Measurements from ENCODE around the gene ISY1. TPM values are rescaled to one million over a fixed set of nuclear protein-coding genes. Genes with fewer than 3 reads are reported as not detected.
A peak's percentile ranks its signal among the peaks of the same experiment; 100 is the strongest.
"Not testable (repeated sequence)": the region's sequence is repeated elsewhere in the genome, so short reads cannot be mapped to it uniquely, and the experiment has no call there.

The ISY1 gene
- total and polyA plus RNA-seq, 4 donors: 23.8 to 30.3 (median 26.2) TPM

DNA sequence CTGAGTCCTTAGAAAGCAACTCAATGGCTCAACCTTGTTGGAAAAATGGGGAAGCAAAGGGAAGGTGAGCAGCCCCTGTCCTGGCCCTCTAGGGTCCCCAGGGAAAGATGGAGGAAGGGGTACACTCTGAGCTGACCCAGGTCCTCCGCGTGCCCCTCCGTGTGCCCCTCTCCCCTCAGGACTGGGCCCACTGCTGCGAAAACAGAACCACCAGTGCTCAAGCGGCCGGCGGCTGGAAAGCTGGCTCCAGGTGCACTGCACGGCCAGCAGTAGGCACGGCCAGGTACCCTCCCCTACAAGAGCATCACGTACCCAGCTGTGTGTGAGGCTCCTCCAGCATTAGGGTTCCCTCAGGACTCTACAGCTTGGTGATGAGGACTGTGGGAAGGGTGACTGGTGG lies 65.6 kb downstream of the ISY1 start:
- no peaks in the 10 kb centered on the region for H3K4me1 ChIP-seq (ENCODE audit: control insufficient read depth in 1 of 2, insufficient read depth in 2 of 2, low read length in 2 of 2)
- no peaks in the 10 kb centered on the region for H3K9me3 ChIP-seq (ENCODE audit: control insufficient read depth, low read length)
- DNase-seq: no peak
- H3K4me3 ChIP-seq (ENCODE audit: low read length in 2 of 2): no peak overlapping the region
- intact Hi-C loops (cut with DNase I): loop anchor here in 1 of 2 donors (10.0 kb wide), 1 partner anchor 120 kb away; no protein-coding TSS in a partner anchor
- no peaks in the 10 kb centered on the region for H3K27me3 ChIP-seq (ENCODE audit: control insufficient read depth in 1 of 2, insufficient read depth in 2 of 2, low read length in 1 of 2)
- 95 to 98% methylated on average over 10 of the region's 10 CpGs for WGBS, 2 donors
- H3K36me3 ChIP-seq (ENCODE audit: control insufficient read depth in 1 of 2, insufficient read depth in 2 of 2, low read length in 1 of 2): peaks cover 0 to 2% of the 10 kb centered on the region in 2 donors
- H3K27ac ChIP-seq (ENCODE audit: low read depth in 1 of 2, low read length in 2 of 2): no peak overlapping the region
- no peak for ATAC-seq (ENCODE audit: low FRiP score)

DNA sequence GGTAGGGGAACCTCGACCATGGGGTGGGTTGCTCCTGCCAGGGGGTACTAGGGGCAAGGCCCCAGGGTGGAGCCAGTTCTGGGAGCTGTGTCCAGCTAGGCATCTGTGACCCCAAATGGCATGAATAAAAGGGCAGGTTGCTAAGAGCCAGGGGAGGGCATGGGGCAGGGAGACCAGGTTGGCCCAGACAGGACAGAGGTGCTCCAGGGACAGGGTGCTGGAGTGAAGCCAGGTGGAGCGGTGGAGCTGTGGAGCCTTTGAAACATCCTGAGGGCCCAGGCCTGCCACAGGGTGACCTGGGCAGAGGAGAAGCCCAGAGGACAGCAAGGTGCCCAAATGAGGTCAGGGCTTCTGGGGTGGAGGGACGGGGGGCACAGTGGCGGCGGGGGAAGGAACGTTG lies 72.6 kb downstream of the ISY1 start:
- H3K36me3 ChIP-seq (ENCODE audit: control insufficient read depth in 1 of 2, insufficient read depth in 2 of 2, low read length in 1 of 2); H3K4me3 ChIP-seq (ENCODE audit: low read length in 2 of 2); ATAC-seq (ENCODE audit: low FRiP score); H3K4me1 ChIP-seq (ENCODE audit: control insufficient read depth in 1 of 2, insufficient read depth in 2 of 2, low read length in 2 of 2); H3K9me3 ChIP-seq (ENCODE audit: control insufficient read depth, low read length); H3K27me3 ChIP-seq (ENCODE audit: control insufficient read depth in 1 of 2, insufficient read depth in 2 of 2, low read length in 1 of 2); DNase-seq; H3K27ac ChIP-seq (ENCODE audit: low read depth in 1 of 2, low read length in 2 of 2): not testable (repeated sequence)
- intact Hi-C loops (cut with DNase I): loop anchor here in 1 of 2 donors (5.0 kb wide), 1 partner anchor 36 kb away; no protein-coding TSS in a partner anchor
- WGBS, 2 donors: no CpG with 5 or more reads among the region's 6 CpGs

DNA sequence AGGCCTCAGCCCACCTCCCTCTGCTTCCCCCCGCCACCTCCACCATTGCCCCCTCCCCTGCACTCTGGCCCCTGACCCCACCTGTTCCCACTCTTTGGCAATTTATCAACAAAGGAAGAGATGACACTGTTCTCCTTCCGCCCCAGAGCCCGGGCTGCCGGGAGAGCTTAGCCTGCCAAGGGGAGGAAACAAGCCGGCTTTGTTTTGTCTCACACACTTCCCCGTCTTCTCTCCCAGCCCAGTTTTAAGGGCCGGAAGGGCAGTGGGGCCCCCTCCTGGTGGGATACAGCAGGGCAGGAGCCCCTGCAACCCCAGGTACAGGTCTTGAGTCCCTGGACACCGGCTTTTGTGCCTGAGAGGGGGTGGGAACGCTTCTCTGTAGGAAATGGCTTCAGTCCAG lies 73.0 kb downstream of the ISY1 start:
- intact Hi-C loops (cut with DNase I): loop anchor here (2.0 to 5.0 kb wide), 2 partner anchors 33 to 36 kb away; no protein-coding TSS in a partner anchor

DNA sequence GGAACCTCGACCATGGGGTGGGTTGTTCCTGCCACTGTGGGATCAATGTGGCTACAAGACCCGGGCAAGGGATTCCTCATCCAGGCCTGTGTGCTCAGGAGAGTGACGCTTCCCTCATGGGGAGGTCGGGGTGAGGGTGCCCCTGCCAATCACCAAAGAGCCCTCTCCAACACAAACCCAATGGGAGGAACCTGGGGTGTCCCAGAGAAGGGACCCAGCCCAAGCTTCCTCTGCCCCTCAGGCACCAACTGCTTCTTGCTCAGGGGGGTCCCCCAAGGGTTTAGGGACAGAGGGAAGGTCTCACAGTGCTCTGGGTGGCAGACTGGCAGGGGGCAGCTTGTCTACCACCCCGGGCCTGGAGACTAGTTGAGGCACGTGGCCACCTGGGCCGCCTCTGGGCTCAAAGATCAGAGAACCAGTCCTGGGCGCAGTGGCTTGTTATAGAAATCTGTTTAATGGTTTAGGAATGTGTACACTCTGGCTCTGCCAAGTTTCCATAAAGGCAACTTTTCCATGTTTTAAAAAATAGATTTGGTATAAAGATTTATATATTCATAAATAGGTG lies 73.6 kb downstream of the ISY1 start:
- Histone ChIP-seq H3K27me3 (ENCODE audit: control insufficient read depth in 1 of 2, insufficient read depth in 2 of 2, low read length in 1 of 2) (no peaks in the 10 kb centered on the region), H3K9me3 (ENCODE audit: control insufficient read depth, low read length) (no peaks in the 10 kb centered on the region), H3K36me3 (ENCODE audit: control insufficient read depth in 1 of 2, insufficient read depth in 2 of 2, low read length in 1 of 2) (no peaks in the 10 kb centered on the region), H3K4me1 (ENCODE audit: control insufficient read depth in 1 of 2, insufficient read depth in 2 of 2, low read length in 2 of 2) (peaks cover 0 to 3% of the 10 kb centered on the region in 2 donors), H3K27ac (ENCODE audit: low read depth in 1 of 2, low read length in 2 of 2) (peak overlapping the region; percentile 15 to 99), H3K4me3 (ENCODE audit: low read length in 2 of 2) (no peak overlapping the region)
- ATAC-seq (ENCODE audit: low FRiP score): peak; percentile 83
- DNase-seq: peak; percentile 79 to 86
- intact Hi-C loops (cut with DNase I): loop anchor here (2.0 to 5.0 kb wide), 2 partner anchors 32 to 35 kb away; no protein-coding TSS in a partner anchor
- WGBS, 2 donors: 26 to 27% methylated on average over 8 of the region's 8 CpGs

More for the DNA sequence above, 73.0 kb downstream of the ISY1 start:
- not testable (repeated sequence) for H3K27me3 ChIP-seq (ENCODE audit: control insufficient read depth in 1 of 2, insufficient read depth in 2 of 2, low read length in 1 of 2); H3K9me3 ChIP-seq (ENCODE audit: control insufficient read depth, low read length); H3K4me3 ChIP-seq (ENCODE audit: low read length in 2 of 2); H3K27ac ChIP-seq (ENCODE audit: low read depth in 1 of 2, low read length in 2 of 2); H3K4me1 ChIP-seq (ENCODE audit: control insufficient read depth in 1 of 2, insufficient read depth in 2 of 2, low read length in 2 of 2); H3K36me3 ChIP-seq (ENCODE audit: control insufficient read depth in 1 of 2, insufficient read depth in 2 of 2, low read length in 1 of 2)
- ATAC-seq (ENCODE audit: low FRiP score): peak; percentile 91
- peak in 1 of 2 donors; percentile 58 for DNase-seq
- 0% methylated on average over 1 to 7 of the region's 9 CpGs for WGBS, 2 donors

DNA sequence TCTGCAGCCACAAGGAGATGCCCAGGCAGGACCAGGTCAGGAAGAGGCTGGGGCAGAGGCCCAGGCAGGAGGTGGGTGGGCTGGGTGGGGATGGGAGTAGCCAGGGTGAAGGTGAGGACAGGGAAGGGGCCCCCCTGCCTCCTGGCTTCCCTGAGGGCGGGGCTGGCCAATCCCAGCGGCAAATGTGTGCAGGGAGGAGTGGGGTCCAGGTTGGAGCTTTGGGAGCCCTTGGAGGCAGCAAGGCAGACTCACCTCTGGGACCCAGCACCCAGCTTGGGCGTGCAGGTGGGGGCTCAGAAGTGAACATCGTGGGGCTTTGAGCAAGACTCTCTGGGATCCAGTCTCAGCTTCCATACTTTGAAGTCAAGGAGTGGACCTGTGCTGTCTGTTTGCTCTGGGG lies 75.0 kb downstream of the ISY1 start:
- ATAC-seq (ENCODE audit: low FRiP score) (no peak), DNase-seq (peak in 1 of 2 donors; percentile 33)
- H3K9me3 ChIP-seq (ENCODE audit: control insufficient read depth, low read length): no peaks in the 10 kb centered on the region
- H3K4me3 ChIP-seq (ENCODE audit: low read length in 2 of 2): no peak overlapping the region
- no peak overlapping the region for H3K27ac ChIP-seq (ENCODE audit: low read depth in 1 of 2, low read length in 2 of 2)
- intact Hi-C loops (cut with DNase I): loop anchor here (2.0 to 5.0 kb wide), 2 partner anchors 31 to 34 kb away; no protein-coding TSS in a partner anchor
- 98% methylated on average over 4 of the region's 4 CpGs for WGBS, 2 donors
- no peaks in the 10 kb centered on the region for H3K27me3 ChIP-seq (ENCODE audit: control insufficient read depth in 1 of 2, insufficient read depth in 2 of 2, low read length in 1 of 2)
- H3K4me1 ChIP-seq (ENCODE audit: control insufficient read depth in 1 of 2, insufficient read depth in 2 of 2, low read length in 2 of 2): peaks cover 0 to 3% of the 10 kb centered on the region in 2 donors
- no peaks in the 10 kb centered on the region for H3K36me3 ChIP-seq (ENCODE audit: control insufficient read depth in 1 of 2, insufficient read depth in 2 of 2, low read length in 1 of 2)

DNA sequence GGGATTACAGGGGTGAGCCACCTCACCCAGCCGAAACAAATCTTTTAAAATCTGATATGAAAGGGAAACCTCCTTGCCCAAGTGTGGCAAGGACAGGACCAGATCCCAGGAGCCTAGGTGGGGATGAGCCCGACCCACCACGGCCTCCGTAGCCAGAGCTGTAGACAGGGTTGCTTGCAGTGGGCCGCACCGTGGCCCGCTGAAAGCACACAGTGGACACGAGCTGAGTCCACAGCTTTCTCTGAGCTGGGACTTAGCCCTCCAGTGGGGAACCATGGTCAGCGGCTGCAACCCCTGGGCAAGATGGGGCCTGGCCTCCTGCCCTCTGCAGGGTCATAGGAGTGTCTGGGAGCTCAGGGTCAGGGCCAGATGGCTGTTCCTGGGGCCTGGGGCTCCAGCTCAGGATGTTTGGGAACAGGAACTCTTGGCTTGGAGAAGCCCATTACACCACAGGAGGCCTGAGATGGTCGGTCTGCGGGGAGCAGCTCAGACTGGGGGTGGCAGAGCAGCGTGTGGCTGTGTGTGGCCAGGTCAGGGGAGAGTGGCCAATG lies 75.6 kb downstream of the ISY1 start:
- Histone ChIP-seq H3K36me3 (ENCODE audit: control insufficient read depth in 1 of 2, insufficient read depth in 2 of 2, low read length in 1 of 2) (no peaks in the 10 kb centered on the region), H3K27me3 (ENCODE audit: control insufficient read depth in 1 of 2, insufficient read depth in 2 of 2, low read length in 1 of 2) (no peaks in the 10 kb centered on the region), H3K4me3 (ENCODE audit: low read length in 2 of 2) (no peak overlapping the region), H3K27ac (ENCODE audit: low read depth in 1 of 2, low read length in 2 of 2) (no peak overlapping the region), H3K9me3 (ENCODE audit: control insufficient read depth, low read length) (no peaks in the 10 kb centered on the region), H3K4me1 (ENCODE audit: control insufficient read depth in 1 of 2, insufficient read depth in 2 of 2, low read length in 2 of 2) (peaks cover 0 to 3% of the 10 kb centered on the region in 2 donors)
- WGBS, 2 donors: 93 to 94% methylated on average over 12 of the region's 12 CpGs
- DNase-seq (peak in 1 of 2 donors; percentile 17), ATAC-seq (ENCODE audit: low FRiP score) (no peak)
- intact Hi-C loops (cut with DNase I): loop anchor here in 1 of 2 donors (5.0 kb wide), 1 partner anchor 33 kb away; no protein-coding TSS in a partner anchor

DNA sequence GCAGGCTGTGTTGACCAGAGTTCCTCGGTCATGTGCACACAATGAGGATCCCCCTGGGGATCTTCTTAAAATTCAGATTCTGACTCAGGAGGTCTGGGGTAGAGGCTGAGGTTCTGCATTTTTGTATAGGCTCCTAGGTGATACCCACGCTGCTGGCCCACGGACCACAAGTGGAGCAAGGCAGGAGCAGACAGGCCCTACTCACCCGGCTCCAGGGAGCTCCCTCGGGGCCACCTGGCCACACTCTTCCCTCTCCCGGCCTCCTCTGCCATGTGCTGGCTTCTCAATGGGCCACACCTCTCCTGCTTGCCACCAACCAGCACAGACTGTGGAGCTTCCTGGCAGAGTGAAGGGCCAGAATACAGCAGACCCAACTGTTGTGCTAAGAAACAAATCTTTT lies 76.4 kb downstream of the ISY1 start:
- WGBS, 2 donors: 87 to 90% methylated on average over 6 of the region's 6 CpGs
- Histone ChIP-seq H3K4me3 (ENCODE audit: low read length in 2 of 2) (no peak overlapping the region), H3K36me3 (ENCODE audit: control insufficient read depth in 1 of 2, insufficient read depth in 2 of 2, low read length in 1 of 2) (no peaks in the 10 kb centered on the region), H3K27me3 (ENCODE audit: control insufficient read depth in 1 of 2, insufficient read depth in 2 of 2, low read length in 1 of 2) (no peaks in the 10 kb centered on the region), H3K9me3 (ENCODE audit: control insufficient read depth, low read length) (no peaks in the 10 kb centered on the region), H3K27ac (ENCODE audit: low read depth in 1 of 2, low read length in 2 of 2) (no peak overlapping the region), H3K4me1 (ENCODE audit: control insufficient read depth in 1 of 2, insufficient read depth in 2 of 2, low read length in 2 of 2) (peaks cover 0 to 3% of the 10 kb centered on the region in 2 donors)
- intact Hi-C loops (cut with DNase I): no loop called here
- ATAC-seq (ENCODE audit: low FRiP score) (no peak), DNase-seq (no peak)

DNA sequence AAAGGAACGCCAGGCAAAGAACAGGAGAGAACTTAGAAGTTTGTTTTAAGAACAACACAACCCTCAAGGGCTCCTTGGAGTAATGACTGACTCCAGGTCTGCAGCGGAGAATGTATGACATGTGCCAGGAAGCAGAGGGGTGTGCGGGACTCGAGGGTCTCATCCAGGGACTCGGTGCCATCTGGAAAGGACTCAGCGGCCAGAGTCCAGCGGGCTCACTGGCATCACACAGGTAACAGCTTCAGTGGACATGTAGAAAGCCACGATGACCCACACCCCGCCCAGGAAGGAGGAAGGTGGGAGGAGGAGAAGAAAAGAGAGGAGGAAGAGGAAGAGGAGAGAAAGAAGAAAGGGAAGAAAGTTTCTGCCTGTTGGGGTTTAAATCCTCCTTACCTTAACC lies 78.8 kb downstream of the ISY1 start:
- no peaks in the 10 kb centered on the region for H3K9me3 ChIP-seq (ENCODE audit: control insufficient read depth, low read length)
- no peak overlapping the region for H3K27ac ChIP-seq (ENCODE audit: low read depth in 1 of 2, low read length in 2 of 2)
- no peaks in the 10 kb centered on the region for H3K4me1 ChIP-seq (ENCODE audit: control insufficient read depth in 1 of 2, insufficient read depth in 2 of 2, low read length in 2 of 2)
- no peak overlapping the region for H3K4me3 ChIP-seq (ENCODE audit: low read length in 2 of 2)
- intact Hi-C loops (cut with DNase I): no loop called here
- H3K27me3 ChIP-seq (ENCODE audit: control insufficient read depth in 1 of 2, insufficient read depth in 2 of 2, low read length in 1 of 2): no peaks in the 10 kb centered on the region
- no peaks in the 10 kb centered on the region for H3K36me3 ChIP-seq (ENCODE audit: control insufficient read depth in 1 of 2, insufficient read depth in 2 of 2, low read length in 1 of 2)
- 68 to 71% methylated on average over 9 of the region's 9 CpGs for WGBS, 2 donors
- no peak for ATAC-seq (ENCODE audit: low FRiP score)
- DNase-seq: no peak

DNA sequence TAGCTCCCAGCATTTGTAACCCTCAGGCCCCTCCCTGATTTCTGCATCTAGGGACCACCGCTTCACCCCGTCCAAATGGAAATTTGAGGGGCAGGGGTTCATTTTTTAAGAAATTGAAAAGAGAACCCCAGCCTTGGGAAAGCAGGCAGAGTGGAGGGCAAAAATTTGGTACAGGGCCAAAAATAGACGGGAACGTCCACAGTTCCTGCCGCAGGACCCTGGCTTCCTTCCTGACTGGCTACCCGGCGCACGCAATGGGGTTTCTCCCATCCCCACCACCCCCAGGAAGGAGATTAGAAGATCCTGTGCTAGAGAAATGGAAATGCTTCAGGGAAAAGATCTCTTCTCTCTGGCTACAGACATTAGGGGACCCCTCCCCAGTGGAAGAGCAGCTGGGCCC lies 79.4 kb downstream of the ISY1 start:
- Histone ChIP-seq H3K27ac (ENCODE audit: low read depth in 1 of 2, low read length in 2 of 2) (no peak overlapping the region), H3K9me3 (ENCODE audit: control insufficient read depth, low read length) (no peaks in the 10 kb centered on the region), H3K27me3 (ENCODE audit: control insufficient read depth in 1 of 2, insufficient read depth in 2 of 2, low read length in 1 of 2) (no peaks in the 10 kb centered on the region), H3K36me3 (ENCODE audit: control insufficient read depth in 1 of 2, insufficient read depth in 2 of 2, low read length in 1 of 2) (no peaks in the 10 kb centered on the region), H3K4me3 (ENCODE audit: low read length in 2 of 2) (no peak overlapping the region), H3K4me1 (ENCODE audit: control insufficient read depth in 1 of 2, insufficient read depth in 2 of 2, low read length in 2 of 2) (no peaks in the 10 kb centered on the region)
- ATAC-seq (ENCODE audit: low FRiP score): no peak
- intact Hi-C loops (cut with DNase I): no loop called here
- DNase-seq: no peak
- 48 to 53% methylated on average over 8 of the region's 8 CpGs for WGBS, 2 donors
